Measurements from ENCODE around the gene THBS3.
A peak's percentile ranks its signal among the peaks of the same experiment; 100 is the strongest.

The THBS3 gene

GRCh38 chr1:155253797-155254196 is 46.1 kb upstream of the THBS3 start:
- TF ChIP-seq CTCF (IDR thresholded peaks at IDR 0.05) = no peak
- Mint-ChIP-seq H3K9me3 (no peaks in the 10 kb centered on the region), H3K4me1 (peaks cover 51% of the 10 kb centered on the region), H3K27me3 (ENCODE audit: low read depth, poor library complexity) (peaks cover 2% of the 10 kb centered on the region), H3K36me3 (ENCODE audit: low read depth) (peaks cover 15% of the 10 kb centered on the region), H3K4me3 (peak overlapping the region; percentile 86), H3K27ac (peak overlapping the region; percentile 83)
- no peak for DNase-seq

GRCh38 chr1:155253208-155253607 is 45.5 kb upstream of the THBS3 start:
- DNase-seq = no peak
- Mint-ChIP-seq H3K27me3 (ENCODE audit: low read depth, poor library complexity) (no peaks in the 10 kb centered on the region), H3K9me3 (no peaks in the 10 kb centered on the region), H3K36me3 (ENCODE audit: low read depth) (peaks cover 9% of the 10 kb centered on the region), H3K27ac (peak overlapping the region; percentile 83), H3K4me1 (peaks cover 51% of the 10 kb centered on the region), H3K4me3 (peak overlapping the region; percentile 86)
- no peak for TF ChIP-seq CTCF (IDR thresholded peaks at IDR 0.05)

- no peak for TF ChIP-seq CTCF (IDR thresholded peaks at IDR 0.05)
- Mint-ChIP-seq H3K9me3 (no peaks in the 10 kb centered on the region), H3K27me3 (ENCODE audit: low read depth, poor library complexity) (no peaks in the 10 kb centered on the region), H3K4me3 (peak overlapping the region; percentile 58), H3K36me3 (ENCODE audit: low read depth) (peaks cover 6% of the 10 kb centered on the region), H3K4me1 (peaks cover 46% of the 10 kb centered on the region), H3K27ac (peak overlapping the region; percentile 83)
- DNase-seq = no peak
These were observed 43.9 kb upstream of the THBS3 start for GRCh38 chr1:155251566-155251965.

GRCh38 chr1:155250633-155251449 is 43.1 kb upstream of the THBS3 start:
- H3K27me3 Mint-ChIP-seq (ENCODE audit: low read depth, poor library complexity) = no peaks in the 10 kb centered on the region
- H3K27ac Mint-ChIP-seq = no peak overlapping the region
- TF ChIP-seq CTCF (IDR thresholded peaks at IDR 0.05) = peak; percentile 99
- peak overlapping the region; percentile 1 for H3K4me3 Mint-ChIP-seq
- H3K36me3 Mint-ChIP-seq (ENCODE audit: low read depth) = peaks cover 14% of the 10 kb centered on the region
- peak; percentile 99 for DNase-seq
- H3K9me3 Mint-ChIP-seq = no peaks in the 10 kb centered on the region
- H3K4me1 Mint-ChIP-seq = peaks cover 42% of the 10 kb centered on the region

GRCh38 chr1:155250246-155250632 is 42.5 kb upstream of the THBS3 start:
- H3K27ac Mint-ChIP-seq = no peak overlapping the region
- no peaks in the 10 kb centered on the region for H3K27me3 Mint-ChIP-seq (ENCODE audit: low read depth, poor library complexity)
- peaks cover 16% of the 10 kb centered on the region for H3K36me3 Mint-ChIP-seq (ENCODE audit: low read depth)
- H3K4me1 Mint-ChIP-seq = peaks cover 44% of the 10 kb centered on the region
- no peaks in the 10 kb centered on the region for H3K9me3 Mint-ChIP-seq
- TF ChIP-seq CTCF (IDR thresholded peaks at IDR 0.05) = no peak
- DNase-seq = no peak
- H3K4me3 Mint-ChIP-seq = no peak overlapping the region
